H1 (cell line): Measurements from ENCODE around the gene RPS3. TPM values are rescaled to one million over a fixed set of nuclear protein-coding genes. Genes with fewer than 3 reads are reported as not detected.

ENCODE experiments used
- CTCF ChIA-PET: fragments of 300-600 bp; sonication (Branson Sonifier 250); formaldehyde crosslinking; loops from one replicate; lab custom pipeline; 2021; ENCODE audit not compliant: partially characterized antibody; lab: Charles Lee
- POLR2A ChIA-PET: fragments of 300-600 bp; sonication (Branson Sonifier 250); formaldehyde crosslinking; loops from one replicate; lab custom pipeline; 2021; ENCODE audit warnings: inconsistent platforms; ENCODE audit not compliant: partially characterized antibody; lab: Charles Lee
- DNase-seq, 2 experiments: peaks; one replicate each; pipeline versions ENCODE4 v3.0.0 to v3.0.0-alpha.2; 2010 to 2022; ENCODE audit warnings: low spot score in 2 of 2, low read depth in 1 of 2, mixed read lengths in 1 of 2
- FAIRE-seq: peaks from 2 replicates; lab custom pipeline; 2011; peaks lifted over from hg19 to GRCh38; lab: Jason Lieb, UNC
- H2AFZ ChIP-seq: 2 replicates; pipeline ENCODE4 v1.8.1; 2012; ENCODE audit warnings: low read length, inconsistent platforms
- H2AK5ac ChIP-seq: 2 replicates; pipeline ENCODE4 v1.6.1; 2013; ENCODE audit warnings: low read depth, low read length
- H2BK120ac ChIP-seq: replicated peaks from 2 replicates; pipeline ENCODE3; 2013; ENCODE audit warnings: low read depth, low read length, inconsistent platforms
- H2BK12ac ChIP-seq: 2 replicates; pipeline ENCODE4 v1.6.1; 2013; ENCODE audit warnings: low read depth, low read length
- H2BK15ac ChIP-seq: 2 replicates; pipeline ENCODE4 v1.6.1; 2013; ENCODE audit warnings: low read length
- H2BK20ac ChIP-seq: 2 replicates; pipeline ENCODE4 v1.6.1; 2013; ENCODE audit warnings: low read length
- H2BK5ac ChIP-seq: 2 replicates; pipeline ENCODE4 v1.6.1; 2013; ENCODE audit warnings: low read depth, low read length
- H3K14ac ChIP-seq: 2 replicates; pipeline ENCODE4 v1.6.1; 2013; ENCODE audit warnings: inconsistent platforms; ENCODE audit not compliant: insufficient read length
- H3K18ac ChIP-seq: 2 replicates; pipeline ENCODE4 v1.6.1; 2013; ENCODE audit warnings: low read length; ENCODE audit errors: extremely low read depth
- H3K23ac ChIP-seq: 2 replicates; pipeline ENCODE4 v1.6.1; 2013; ENCODE audit warnings: inconsistent platforms; ENCODE audit not compliant: insufficient read length
- H3K23me2 ChIP-seq: 2 replicates; pipeline ENCODE4 v1.6.1; 2013; ENCODE audit warnings: low read depth, low read length
- H3K27ac ChIP-seq: 2 replicates; pipeline ENCODE4 v1.6.1; 2011; ENCODE audit warnings: low read depth, low read length, inconsistent platforms
- H3K27me3 ChIP-seq, 4 experiments: replicated peaks in 1 of 4; 1 replicate in 1 of 4; 2 replicates in 3 of 4; pipeline versions ENCODE4 v1.6.1 to v1.8.1; 2011 to 2013; ENCODE audit warnings: low read length in 3 of 4, mild to moderate bottlenecking in 3 of 4, inconsistent platforms in 2 of 4, mixed read lengths in 2 of 4, moderate library complexity in 1 of 4; ENCODE audit not compliant: control insufficient read depth in 3 of 4, insufficient read depth in 3 of 4; ENCODE audit errors: extremely low read depth in 1 of 4
- H3K36me3 ChIP-seq, 4 experiments: 2 replicates each; pipeline versions ENCODE4 v1.6.1 to v1.8.1; 2011 to 2013; ENCODE audit warnings: mild to moderate bottlenecking in 4 of 4, low read length in 3 of 4, moderate library complexity in 2 of 4, control low read depth in 1 of 4, inconsistent platforms in 1 of 4; ENCODE audit not compliant: insufficient read depth in 4 of 4, control insufficient read depth in 2 of 4
- H3K4ac ChIP-seq: replicated peaks from 2 replicates; pipeline ENCODE3; 2013; ENCODE audit warnings: low read length, low read depth, mixed read lengths, inconsistent platforms; ENCODE audit not compliant: insufficient read length
- H3K4me1 ChIP-seq, 4 experiments: replicated peaks in 1 of 4; 1 replicate in 1 of 4; 2 replicates in 3 of 4; pipeline versions ENCODE4 v1.6.1 to v1.8.1; 2011 to 2013; ENCODE audit warnings: low read length in 3 of 4, inconsistent platforms in 2 of 4, mixed read lengths in 1 of 4; ENCODE audit not compliant: insufficient read depth in 4 of 4, control insufficient read depth in 3 of 4
- H3K4me2 ChIP-seq, 2 experiments: 2 replicates each; pipeline versions ENCODE4 v1.6.1 to v1.8.1; 2011 to 2013; ENCODE audit warnings: low read depth in 2 of 2, low read length in 2 of 2, control low read depth in 1 of 2, inconsistent platforms in 1 of 2, mild to moderate bottlenecking in 1 of 2; ENCODE audit not compliant: insufficient read depth in 1 of 2
- H3K4me3 ChIP-seq, 4 experiments: fragments of 200-600, 300-600 bp in 1 of 4; sonication (generic), shearing (Covaris generic), sonication (Bioruptor Twin) in 1 of 4; 2 replicates each; pipeline versions ENCODE4 v1.5.1 to v1.8.1; 2011 to 2016; ENCODE audit warnings: low read length in 4 of 4, low read depth in 3 of 4, control low read depth in 2 of 4, inconsistent platforms in 2 of 4, mild to moderate bottlenecking in 2 of 4, mixed read lengths in 1 of 4, moderate library complexity in 1 of 4; ENCODE audit not compliant: insufficient read depth in 2 of 4; ENCODE audit errors: extremely low read depth in 1 of 4
- H3K56ac ChIP-seq: replicated peaks from 2 replicates; pipeline ENCODE3; 2013; ENCODE audit warnings: low read depth, mild to moderate bottlenecking, mixed read lengths, low read length, inconsistent platforms; ENCODE audit not compliant: insufficient read length
- H3K79me1 ChIP-seq: 2 replicates; pipeline ENCODE4 v1.6.1; 2013; ENCODE audit warnings: low read depth, low read length, control low read depth
- H3K79me2 ChIP-seq, 2 experiments: 2 replicates each; pipeline versions ENCODE4 v1.6.1 to v1.8.1; 2012 to 2013; ENCODE audit warnings: low read length in 2 of 2, mild to moderate bottlenecking in 2 of 2, inconsistent platforms in 1 of 2; ENCODE audit not compliant: insufficient read depth in 2 of 2, control insufficient read depth in 1 of 2
- H3K9ac ChIP-seq, 4 experiments: replicated peaks in 1 of 4; 1 replicate in 1 of 4; 2 replicates in 3 of 4; pipeline versions ENCODE4 v1.6.1 to v1.8.1; 2011 to 2013; ENCODE audit warnings: low read depth in 3 of 4, low read length in 3 of 4, control low read depth in 2 of 4, mild to moderate bottlenecking in 2 of 4, moderate library complexity in 2 of 4, inconsistent platforms in 1 of 4; ENCODE audit errors: extremely low read depth in 1 of 4
- H3K9me3 ChIP-seq, 2 experiments: 2 replicates each; pipeline versions ENCODE4 v1.6.1 to v1.8.1; 2012 to 2013; ENCODE audit warnings: mild to moderate bottlenecking in 2 of 2, moderate library complexity in 2 of 2, control low read depth in 1 of 2, inconsistent platforms in 1 of 2, low read depth in 1 of 2, low read length in 1 of 2, mixed read lengths in 1 of 2; ENCODE audit not compliant: insufficient read depth in 2 of 2
- H4K20me1 ChIP-seq, 2 experiments: replicated peaks in 1 of 2; 2 replicates each; pipeline versions ENCODE3 to v1.8.1; 2011 to 2013; ENCODE audit warnings: inconsistent platforms in 2 of 2, low read length in 2 of 2, mild to moderate bottlenecking in 1 of 2; ENCODE audit not compliant: insufficient read depth in 2 of 2, control insufficient read depth in 1 of 2
- H4K5ac ChIP-seq: 2 replicates; pipeline ENCODE4 v1.6.1; 2013; ENCODE audit warnings: low read length, low read depth, mixed read lengths, inconsistent platforms; ENCODE audit not compliant: insufficient read length
- H4K8ac ChIP-seq: 2 replicates; pipeline ENCODE4 v1.8.0; 2013; ENCODE audit warnings: mild to moderate bottlenecking, moderate library complexity, low read length, inconsistent platforms; ENCODE audit not compliant: insufficient read depth; ENCODE audit errors: extremely low read depth
- H4K91ac ChIP-seq: replicated peaks from 2 replicates; pipeline ENCODE3; 2013; ENCODE audit warnings: low read length, mixed read lengths, inconsistent platforms; ENCODE audit not compliant: insufficient read length
- BRCA1 ChIP-seq: IDR thresholded peaks from 2 replicates; pipeline ENCODE4 v1.6.1; 2012; ENCODE audit warnings: low read depth, low read length, improper control_type of control experiment
- CTBP2 ChIP-seq: IDR thresholded peaks from 2 replicates; pipeline ENCODE4 v1.7.0; 2011; ENCODE audit warnings: borderline replicate concordance, mild to moderate bottlenecking, moderate library complexity, mixed read lengths, low read length; ENCODE audit not compliant: insufficient read depth, insufficient read length
- EGR1 ChIP-seq: IDR thresholded peaks from 2 replicates; pipeline ENCODE4 v1.6.1; 2011; ENCODE audit warnings: low read depth, low read length, borderline replicate concordance
- FOSL1 ChIP-seq: IDR thresholded peaks from 2 replicates; pipeline ENCODE4 v1.6.1; 2011; ENCODE audit warnings: mild to moderate bottlenecking, low read depth, low read length, moderate library complexity; ENCODE audit not compliant: insufficient read depth
- KDM4A ChIP-seq: IDR thresholded peaks from one replicate; pipeline ENCODE4 v1.7.1; 2012; ENCODE audit warnings: low read depth, mild to moderate bottlenecking, moderate library complexity, low read length, inconsistent platforms; ENCODE audit not compliant: severe bottlenecking
- NRF1 ChIP-seq: IDR thresholded peaks from 2 replicates; pipeline ENCODE4 v1.6.1; 2011; ENCODE audit warnings: mild to moderate bottlenecking, low read depth, low read length, improper control_type of control experiment
- SP4 ChIP-seq: IDR thresholded peaks from 2 replicates; pipeline ENCODE4 v1.6.1; 2012; ENCODE audit warnings: low read length, inconsistent platforms
- SRF ChIP-seq: IDR thresholded peaks from 2 replicates; pipeline ENCODE4 v1.6.1; 2011; ENCODE audit warnings: mild to moderate bottlenecking, low read depth, low read length, moderate library complexity
- WGBS, 2 experiments: shearing (Covaris generic) in 1 of 2; methylation state at CpG; one replicate each; pipeline versions ENCODE4 v1.1.6 to v1.1.7; 2013 to 2015; ENCODE audit warnings: low lambda C conversion rate in 2 of 2, mixed read lengths in 2 of 2, inconsistent platforms in 1 of 2, low coverage in 1 of 2, missing lambda C conversion rate in 1 of 2; ENCODE audit not compliant: insufficient replicate concordance in 2 of 2, insufficient coverage in 1 of 2, insufficient read length in 1 of 2; ENCODE audit errors: extremely low coverage in 1 of 2, missing lambda C conversion rate in 1 of 2; 5-methylcytosine and 5-hydroxymethylcytosine counted together
- polyA plus RNA-seq, 7 experiments: library from polyadenylated mRNA; depleted of rRNA in 3 of 7; stranded (reverse) in 5 of 7; unstranded in 2 of 7; fragments of >200 nt in 5 of 7; fragments of 200-250 nt in 2 of 7; gene quantifications; 1 replicate in 5 of 7; 2 replicates in 1 of 7; 4 replicates in 1 of 7; pipeline versions ENCODE4 v1.2.1 to v1.2.3, GENCODE V29; 2011 to 2013; ENCODE audit warnings: missing spikeins in 2 of 7, mixed read lengths in 2 of 7
- total RNA-seq: library from RNA; stranded (reverse); fragmentation: NEBNext Ultra II Directional; extraction: Animal tissue kit (Norgen Biotek cat#: 25700); gene quantifications from 2 replicates; pipeline ENCODE4 v1.2.1, GENCODE V29; 2021
- TF ChIP-seq, protein P1 (sequence below): IDR thresholded peaks from 2 replicates; pipeline ENCODE4 v1.6.1; 2011; ENCODE audit warnings: low read length, improper control_type of control experiment

RPS3 gene
- total and polyA plus RNA-seq, 2 of the 8 experiments (the other 6 are each of a cell fraction or from before 2014, with no cell fraction given) = 3,813 to 4,194 TPM

DNA sequence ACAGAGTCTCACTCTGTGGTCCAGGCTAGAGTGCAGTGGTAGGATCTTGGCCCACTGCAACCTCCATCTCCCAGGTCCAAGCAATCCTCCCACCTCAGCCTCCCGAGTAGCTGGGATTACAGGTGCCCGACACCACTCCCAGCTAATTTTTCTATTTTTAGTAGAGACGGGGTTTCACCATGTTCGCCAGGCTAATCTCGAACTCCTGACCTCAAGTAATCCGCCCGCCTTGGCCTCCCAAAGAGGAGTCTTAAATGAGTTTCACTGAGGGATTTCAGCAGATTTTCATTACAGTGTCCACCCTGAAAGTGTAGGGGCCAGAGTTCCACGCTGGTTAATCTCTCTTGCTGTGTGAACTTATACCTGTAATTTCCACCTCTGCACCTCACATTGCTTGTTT lies 412 bp upstream of the RPS3 start:
- Histone ChIP-seq H4K5ac (no peak overlapping the region), H3K23me2 (peaks cover 7% of the 10 kb centered on the region), H3K79me1 (peaks cover 8% of the 10 kb centered on the region; the same call in 1 of the 2 replicates), H3K9me3 (no peaks in the 10 kb centered on the region), H2AK5ac (no peak overlapping the region), H3K4me1 (peaks cover 0 to 9% (median 4%) of the 10 kb centered on the region in 4 experiments; a peak in 6 of 7 replicates), H4K20me1 (peaks cover 25 to 32% of the 10 kb centered on the region in 2 experiments), H3K4ac (no peak overlapping the region), H2BK15ac (no peak overlapping the region), H3K14ac (no peak overlapping the region), H2BK120ac (no peak overlapping the region), H3K18ac (no peak overlapping the region), H2BK12ac (no peak overlapping the region), H3K23ac (no peak overlapping the region), H4K91ac (no peak overlapping the region), H4K8ac (no peak overlapping the region), H3K36me3 (peaks cover 25 to 38% (median 33%) of the 10 kb centered on the region in 4 experiments), H3K79me2 (peaks cover 29 to 46% of the 10 kb centered on the region in 2 experiments), H2AFZ (no peak overlapping the region), H3K27ac (no peak overlapping the region), H3K9ac (no peak overlapping the region), H2BK20ac (no peak overlapping the region), H3K4me2 (no peak overlapping the region; a peak in 1 of 4 replicates), H3K56ac (no peak overlapping the region), H3K27me3 (no peaks in the 10 kb centered on the region), H3K4me3 (peak overlapping the region in 1 of 4 experiments; percentile 98; a peak in 1 of 8 replicates), H2BK5ac (no peak overlapping the region)
- FAIRE-seq (no peak), DNase-seq (no peak)
- 68% methylated on average over 8 of the region's 8 CpGs; no CpG with 5 or more reads in 1 of the 2 experiments for WGBS, 2 experiments
- ChIA-PET POLR2A (interaction anchor here (1.0 to 20.0 kb wide), 8 partner anchors 4 to 129 kb away, joined by 5 to 570 read pairs (median 22); partner anchors contain the start of genes GDPD5, KLHL35 and RPS3), CTCF (interaction anchor here (1.3 to 4.5 kb wide), 5 partner anchors 9 to 27 kb away, joined by 5 to 20 read pairs (median 12); no protein-coding TSS in a partner anchor)
- TF ChIP-seq, protein P1, sequence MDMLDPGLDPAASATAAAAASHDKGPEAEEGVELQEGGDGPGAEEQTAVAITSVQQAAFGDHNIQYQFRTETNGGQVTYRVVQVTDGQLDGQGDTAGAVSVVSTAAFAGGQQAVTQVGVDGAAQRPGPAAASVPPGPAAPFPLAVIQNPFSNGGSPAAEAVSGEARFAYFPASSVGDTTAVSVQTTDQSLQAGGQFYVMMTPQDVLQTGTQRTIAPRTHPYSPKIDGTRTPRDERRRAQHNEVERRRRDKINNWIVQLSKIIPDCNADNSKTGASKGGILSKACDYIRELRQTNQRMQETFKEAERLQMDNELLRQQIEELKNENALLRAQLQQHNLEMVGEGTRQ = no peak
- TF ChIP-seq BRCA1 (no peak), SP4 (no peak), SRF (no peak), FOSL1 (no peak), KDM4A (no peak), NRF1 (no peak), EGR1 (no peak), CTBP2 (no peak)
